GM21717 (cell line): ENCODE data around the gene MAP3K7CL.

ENCODE experiments used
- ATAC-seq: cut with Tn5 transposase; IDR thresholded peaks from one replicate; pipeline ENCODE4 v1.9.1; 2021; ENCODE audit warnings: mild to moderate bottlenecking, moderate library complexity; ENCODE audit not compliant: unreplicated experiment

The MAP3K7CL gene

GRCh38 chr21:29130270-29130969, at the start of gene MAP3K7CL:
MAP3K7CL (plus strand) TSS chr21:29130644; CDS start chr21:29133345, 2,701 bp downstream.
- no peak for ATAC-seq

- no peak for ATAC-seq
Measured at GRCh38 chr21:29082046-29082815, 48.2 kb upstream of the MAP3K7CL start.

GRCh38 chr21:29083306-29083705, 47.1 kb upstream of the MAP3K7CL start:
- no peak for ATAC-seq

- ATAC-seq = no peak
Measured at GRCh38 chr21:29084372-29084771, 46.1 kb upstream of the MAP3K7CL start.

- ATAC-seq = no peak
Measured at GRCh38 chr21:29085106-29085752, 45.2 kb upstream of the MAP3K7CL start.

- ATAC-seq = no peak
Measured at GRCh38 chr21:29091033-29091432, 39.4 kb upstream of the MAP3K7CL start.

GRCh38 chr21:29092102-29092959, 38.1 kb upstream of the MAP3K7CL start:
- ATAC-seq = no peak

GRCh38 chr21:29096218-29097015, 34.0 kb upstream of the MAP3K7CL start:
- no peak for ATAC-seq

- no peak for ATAC-seq
Measured at GRCh38 chr21:29098156-29098555, 32.3 kb upstream of the MAP3K7CL start.

GRCh38 chr21:29102791-29103257, 27.6 kb upstream of the MAP3K7CL start:
- no peak for ATAC-seq

- no peak for ATAC-seq
Measured at GRCh38 chr21:29104239-29104708, 26.2 kb upstream of the MAP3K7CL start.

GRCh38 chr21:29105218-29105617, 25.2 kb upstream of the MAP3K7CL start:
- no peak for ATAC-seq

- ATAC-seq = no peak
Measured at GRCh38 chr21:29114765-29115500, 15.5 kb upstream of the MAP3K7CL start.

- no peak for ATAC-seq
Measured at GRCh38 chr21:29115899-29116298, 14.5 kb upstream of the MAP3K7CL start.

GRCh38 chr21:29117372-29117955, 13.0 kb upstream of the MAP3K7CL start:
- no peak for ATAC-seq

GRCh38 chr21:29121759-29122158, 8.7 kb upstream of the MAP3K7CL start:
- peak; percentile 75 for ATAC-seq

- no peak for ATAC-seq
Measured at GRCh38 chr21:29124645-29125044, 5.8 kb upstream of the MAP3K7CL start.

GRCh38 chr21:29125191-29125590, 5.3 kb upstream of the MAP3K7CL start:
- peak; percentile 74 for ATAC-seq

GRCh38 chr21:29125979-29126378, 4.5 kb upstream of the MAP3K7CL start:
- no peak for ATAC-seq
